ENCODE measurements around the gene BTRC. TPM values are rescaled to one million over a fixed set of nuclear protein-coding genes. Genes with fewer than 3 reads are reported as not detected.

BTRC gene
- total RNA-seq, 1 donor from 2014 or later, result 18.2 TPM

DNA sequence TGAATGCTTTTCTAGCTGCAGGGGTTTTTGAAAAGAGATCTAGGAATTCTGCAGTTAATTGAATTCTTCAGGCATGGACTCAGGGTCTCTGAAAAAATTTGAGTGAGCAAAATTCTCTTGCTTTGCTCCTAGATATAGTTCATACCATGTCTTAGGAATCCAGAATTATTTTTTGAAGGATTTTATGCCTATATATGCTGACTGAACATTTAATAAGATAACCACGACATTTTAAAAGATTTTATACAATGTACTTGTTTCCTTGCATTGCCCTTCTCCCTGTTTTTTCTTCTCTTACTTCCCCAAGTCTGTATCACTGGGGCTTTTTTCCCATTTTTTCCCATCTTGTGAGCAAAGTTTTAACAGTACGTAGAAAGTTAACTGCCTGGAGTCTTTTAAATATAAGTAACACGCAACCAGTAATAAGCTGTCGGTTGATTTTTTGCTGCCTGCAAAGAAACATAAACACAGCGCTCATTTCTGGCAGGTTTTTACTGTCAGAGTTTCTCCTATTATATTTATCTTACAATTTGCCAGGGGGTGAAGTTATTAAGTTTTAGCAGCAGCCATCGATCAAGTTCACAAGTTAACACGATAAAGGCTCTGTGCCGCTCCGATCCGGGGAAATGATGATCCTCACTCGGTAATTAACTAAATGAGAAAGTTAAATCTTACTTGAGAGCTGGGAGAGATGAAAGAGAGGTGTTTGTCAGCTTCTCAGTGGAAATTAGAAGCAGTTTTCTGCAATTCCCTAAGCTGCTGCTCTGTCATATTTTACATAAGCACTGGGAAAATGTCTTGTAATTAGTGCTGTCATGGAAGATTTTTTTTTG, 153.1 kb downstream of the BTRC start:
- ATAC-seq (no peak), DNase-seq (no peak)
- intact Hi-C loops (cut with DNase I), result no loop called here
- H3K4me1 ChIP-seq, result no peaks in the 10 kb centered on the region
- TF ChIP-seq CTCF (IDR thresholded peaks at IDR 0.05), result no peak
- no peaks in the 10 kb centered on the region for H3K36me3 ChIP-seq
- H3K4me3 ChIP-seq, result no peak overlapping the region
- no peaks in the 10 kb centered on the region for H3K27me3 ChIP-seq
- H3K9me3 ChIP-seq, result no peaks in the 10 kb centered on the region
- no peak overlapping the region for H3K27ac ChIP-seq

DNA sequence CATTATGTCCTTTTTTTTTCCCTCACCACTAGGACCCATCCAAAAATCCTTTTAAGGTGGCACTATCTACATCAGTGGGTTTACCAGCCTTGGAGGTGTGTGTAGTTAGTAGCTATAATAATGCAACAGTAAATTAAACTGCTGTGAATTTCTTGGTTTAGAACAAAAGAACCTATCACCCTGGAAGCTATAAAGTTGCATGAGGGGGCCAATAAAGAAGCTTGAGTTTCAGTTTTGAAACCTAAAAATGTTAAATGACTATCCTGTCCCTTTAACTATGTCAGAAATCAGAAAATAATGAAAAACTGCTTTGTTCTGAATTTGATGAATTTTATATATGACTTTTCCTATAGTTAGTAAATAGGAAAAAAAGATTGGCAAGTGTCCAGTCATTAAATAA, 153.9 kb downstream of the BTRC start:
- Histone ChIP-seq H3K36me3 (no peaks in the 10 kb centered on the region), H3K27ac (no peak overlapping the region), H3K4me1 (no peaks in the 10 kb centered on the region), H3K4me3 (no peak overlapping the region), H3K9me3 (no peaks in the 10 kb centered on the region), H3K27me3 (no peaks in the 10 kb centered on the region)
- ATAC-seq (no peak), DNase-seq (no peak)
- no peak for TF ChIP-seq CTCF (IDR thresholded peaks at IDR 0.05)
- intact Hi-C loops (cut with DNase I), result no loop called here

DNA sequence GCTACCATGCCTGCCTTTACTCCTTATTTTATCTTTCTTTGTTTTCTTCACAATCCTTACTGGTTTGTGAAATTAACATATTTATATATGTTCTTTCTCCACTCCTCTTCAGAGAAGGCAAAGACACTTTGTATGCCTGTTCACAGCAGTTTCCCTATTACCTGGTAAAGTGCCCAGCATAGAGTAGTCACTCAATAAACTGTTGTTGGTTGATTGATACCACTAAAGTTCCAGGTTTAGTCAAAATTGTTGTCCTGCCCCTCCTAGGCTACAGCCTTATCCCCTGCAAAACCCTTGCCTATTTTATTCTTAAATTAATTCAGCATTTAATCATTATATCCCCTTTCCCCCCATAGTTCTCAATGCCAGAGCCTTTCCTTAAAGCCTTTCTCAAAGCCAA, 158.0 kb downstream of the BTRC start:
- ATAC-seq (no peak), DNase-seq (no peak)
- no peaks in the 10 kb centered on the region for H3K4me1 ChIP-seq
- intact Hi-C loops (cut with DNase I), result no loop called here
- no peak overlapping the region for H3K4me3 ChIP-seq
- H3K27me3 ChIP-seq, result no peaks in the 10 kb centered on the region
- no peak overlapping the region for H3K27ac ChIP-seq
- H3K9me3 ChIP-seq, result no peaks in the 10 kb centered on the region
- no peaks in the 10 kb centered on the region for H3K36me3 ChIP-seq
- TF ChIP-seq CTCF (IDR thresholded peaks at IDR 0.05), result no peak

DNA sequence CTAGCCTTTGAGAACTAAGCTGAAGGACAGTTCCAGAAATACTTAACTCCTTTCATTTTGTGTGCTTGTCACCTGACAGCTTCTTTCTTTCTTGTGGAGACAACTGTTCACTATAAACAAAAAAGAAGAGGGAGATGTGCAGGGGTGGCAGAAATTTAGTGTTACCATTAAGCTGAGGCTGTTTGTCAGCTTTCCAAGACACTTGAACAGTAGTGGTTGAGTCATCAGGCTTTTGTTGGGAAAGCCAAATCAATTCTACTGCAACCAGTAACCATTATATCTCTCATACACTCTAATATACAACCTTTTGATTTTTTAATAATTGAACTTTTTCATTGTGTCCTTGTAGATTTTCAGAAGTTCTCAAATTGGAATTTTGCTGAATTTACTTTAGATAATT, 158.8 kb downstream of the BTRC start:
- no peak for ATAC-seq
- TF ChIP-seq CTCF (IDR thresholded peaks at IDR 0.05), result no peak

GRCh38 chr10:101513733-101514132, 159.8 kb downstream of the BTRC start:
- ATAC-seq (no peak), DNase-seq (no peak)
- H3K4me3 ChIP-seq, result no peak overlapping the region
- H3K9me3 ChIP-seq, result no peaks in the 10 kb centered on the region
- no peaks in the 10 kb centered on the region for H3K27me3 ChIP-seq
- H3K36me3 ChIP-seq, result no peaks in the 10 kb centered on the region
- no peak overlapping the region for H3K27ac ChIP-seq
- intact Hi-C loops (cut with DNase I), result no loop called here
- no peak for TF ChIP-seq CTCF (IDR thresholded peaks at IDR 0.05)
- H3K4me1 ChIP-seq, result no peaks in the 10 kb centered on the region

More for the DNA sequence above, 158.8 kb downstream of the BTRC start:
- H3K9me3 ChIP-seq, result no peaks in the 10 kb centered on the region
- no peaks in the 10 kb centered on the region for H3K27me3 ChIP-seq
- no peaks in the 10 kb centered on the region for H3K36me3 ChIP-seq
- H3K27ac ChIP-seq, result no peak overlapping the region
- H3K4me3 ChIP-seq, result no peak overlapping the region
- intact Hi-C loops (cut with DNase I), result no loop called here
- DNase-seq, result no peak
- H3K4me1 ChIP-seq, result no peaks in the 10 kb centered on the region
